Measurements from ENCODE around the gene VEPH1.
"Not testable (repeated sequence)": the region's sequence is repeated elsewhere in the genome, so short reads cannot be mapped to it uniquely, and the experiment has no call there.

The VEPH1 gene

DNA sequence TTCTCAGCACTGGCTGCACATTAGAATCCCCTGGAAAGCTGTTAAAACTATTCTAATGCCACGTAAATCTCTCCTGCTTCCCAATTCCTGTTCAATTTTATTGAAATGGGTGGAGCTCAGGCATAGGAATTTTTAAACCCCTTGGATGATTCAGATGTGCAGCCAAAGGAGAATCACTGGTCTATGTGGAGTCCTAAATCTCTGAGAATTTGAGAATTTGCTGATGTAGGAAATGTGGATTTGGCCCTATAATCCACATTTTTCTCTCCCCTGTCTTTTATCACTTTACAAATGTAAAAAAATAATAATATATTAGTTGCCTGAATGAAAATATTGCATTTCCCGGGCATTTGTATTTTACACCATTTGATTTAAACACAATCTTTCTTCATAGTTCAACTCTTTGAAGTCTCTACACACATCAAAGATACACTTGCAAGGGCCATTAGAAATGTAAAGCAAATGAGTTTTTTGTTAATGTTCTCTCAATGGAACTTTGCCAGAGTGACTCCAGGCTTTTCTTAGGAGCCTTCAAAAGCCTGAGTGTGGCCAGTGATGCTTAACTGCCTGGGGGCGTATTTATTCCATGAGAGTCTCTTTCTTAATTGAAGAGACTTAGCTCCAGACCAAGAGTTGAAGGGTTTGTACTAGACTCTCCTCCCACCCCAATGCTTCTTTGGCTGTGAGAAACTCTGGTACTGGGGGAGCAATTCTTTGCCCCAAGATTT, 115.3 kb downstream of the VEPH1 start:
- no peak for DNase-seq (ENCODE audit: low read depth)

DNA sequence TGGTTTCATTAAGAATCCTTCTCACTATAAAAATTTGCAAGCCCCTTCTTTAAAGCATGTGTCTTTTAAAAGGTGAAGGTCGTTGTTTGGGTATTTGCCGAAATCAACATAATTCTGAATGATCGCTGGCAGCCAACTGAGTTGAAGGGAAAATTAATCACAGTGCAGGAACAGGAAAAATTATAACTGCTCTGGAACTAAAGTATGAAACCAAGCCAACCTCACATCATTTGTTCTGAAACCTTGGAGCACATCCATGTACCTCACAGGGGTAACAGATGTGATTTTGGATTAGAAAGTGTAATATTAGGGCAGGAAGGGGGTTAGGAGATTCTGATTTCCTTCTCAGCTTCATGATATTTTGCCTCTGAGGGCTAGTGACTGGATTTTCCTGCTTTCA, 118.7 kb downstream of the VEPH1 start:
- DNase-seq (ENCODE audit: low read depth) = no peak

DNA sequence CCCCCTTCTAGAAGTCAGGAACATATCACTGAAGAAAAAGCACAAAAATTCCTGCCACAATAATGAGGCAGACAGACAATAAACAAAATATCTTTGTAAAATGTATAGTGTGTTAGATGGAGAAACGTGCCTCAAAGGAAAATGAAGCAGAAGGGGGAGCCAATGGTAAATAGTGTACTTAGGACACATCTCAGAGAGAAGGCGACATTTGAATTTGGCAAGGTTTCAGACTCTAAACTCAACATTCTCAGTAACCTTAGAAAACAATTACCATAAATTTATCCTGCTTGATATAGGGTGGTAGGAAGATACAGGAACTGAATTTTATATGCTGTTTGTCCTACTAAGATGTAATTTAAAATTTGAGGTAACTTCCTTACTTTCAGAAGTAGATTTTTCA, 119.2 kb downstream of the VEPH1 start:
- no peak for DNase-seq (ENCODE audit: low read depth)

DNA sequence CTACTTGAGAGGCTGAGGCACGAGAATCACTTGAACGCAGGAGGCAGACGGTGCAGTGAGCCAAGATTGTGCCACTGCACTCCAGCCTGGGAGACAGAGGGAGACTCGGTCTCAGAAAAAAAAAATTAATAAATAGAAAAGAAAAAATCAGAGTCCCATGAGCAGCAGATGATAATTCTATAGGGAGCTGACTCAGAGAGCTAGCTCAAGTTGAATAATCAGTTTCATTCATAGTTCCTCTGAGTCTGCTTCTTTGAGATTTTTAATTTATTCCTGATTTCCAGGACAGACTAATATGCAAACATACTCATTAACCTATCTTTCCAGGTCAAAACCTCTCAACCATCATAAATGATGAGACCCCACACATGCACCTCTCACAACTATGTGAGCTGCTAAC, 121.6 kb downstream of the VEPH1 start:
- DNase-seq (ENCODE audit: low read depth) = no peak

- DNase-seq (ENCODE audit: low read depth) = no peak
Observed at GRCh38 chr3:157379525-157380140, 123.6 kb downstream of the VEPH1 start.

- DNase-seq (ENCODE audit: low read depth) = no peak
Observed at GRCh38 chr3:157376603-157377300, 126.5 kb downstream of the VEPH1 start.

- DNase-seq (ENCODE audit: low read depth) = no peak
Observed at GRCh38 chr3:157375342-157375986, 127.8 kb downstream of the VEPH1 start.

DNA sequence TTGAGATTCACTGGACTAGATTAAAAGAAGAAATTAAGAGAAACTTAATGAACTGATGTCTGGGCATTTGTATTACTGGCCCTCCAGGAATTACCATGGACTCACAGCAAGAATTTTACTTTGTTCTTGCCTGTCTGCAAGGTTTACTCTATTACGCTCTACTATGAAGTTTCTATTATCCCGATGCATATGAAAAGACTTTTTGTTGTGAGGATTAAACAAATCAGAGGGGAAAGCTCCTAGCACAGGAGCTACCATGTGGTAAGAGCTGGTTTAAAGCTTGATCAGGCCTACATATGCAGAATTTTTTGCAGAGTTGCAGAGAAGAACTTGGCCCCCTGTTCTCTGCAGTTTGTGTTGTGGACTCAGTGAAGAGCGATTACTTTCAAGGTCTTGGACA, 128.3 kb downstream of the VEPH1 start:
- DNase-seq (ENCODE audit: low read depth) = no peak

GRCh38 chr3:157373783-157374182, 129.4 kb downstream of the VEPH1 start:
- DNase-seq (ENCODE audit: low read depth) = no peak

GRCh38 chr3:157370867-157371266, 132.3 kb downstream of the VEPH1 start:
- DNase-seq (ENCODE audit: low read depth) = no peak

GRCh38 chr3:157369727-157370421, 133.3 kb downstream of the VEPH1 start:
- DNase-seq (ENCODE audit: low read depth) = peak; percentile 38

GRCh38 chr3:157368171-157368570, 135.0 kb downstream of the VEPH1 start:
- no peak for DNase-seq (ENCODE audit: low read depth)

DNA sequence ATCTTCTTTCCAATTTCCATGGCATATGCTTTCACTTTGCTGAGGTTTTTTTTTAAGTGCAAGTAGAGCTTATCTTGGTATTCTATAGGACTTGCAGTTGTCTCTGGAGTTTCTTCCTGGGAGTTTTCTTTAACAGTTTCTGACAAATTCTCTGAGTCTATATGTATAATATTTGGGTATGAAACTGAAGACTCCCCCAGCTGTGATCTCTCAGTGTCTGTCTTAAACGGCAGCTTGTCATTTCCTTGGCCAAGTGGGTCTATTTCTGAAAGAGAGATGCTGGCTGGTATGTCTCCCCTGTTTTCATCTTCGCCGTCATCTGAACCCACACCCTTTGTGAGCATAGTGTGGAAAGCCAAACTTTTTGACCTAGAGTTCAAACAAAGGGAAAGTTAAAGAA, 139.8 kb downstream of the VEPH1 start:
- DNase-seq (ENCODE audit: low read depth) = no peak

- no peak for DNase-seq (ENCODE audit: low read depth)
Observed at GRCh38 chr3:157362348-157362747, 140.9 kb downstream of the VEPH1 start.

DNA sequence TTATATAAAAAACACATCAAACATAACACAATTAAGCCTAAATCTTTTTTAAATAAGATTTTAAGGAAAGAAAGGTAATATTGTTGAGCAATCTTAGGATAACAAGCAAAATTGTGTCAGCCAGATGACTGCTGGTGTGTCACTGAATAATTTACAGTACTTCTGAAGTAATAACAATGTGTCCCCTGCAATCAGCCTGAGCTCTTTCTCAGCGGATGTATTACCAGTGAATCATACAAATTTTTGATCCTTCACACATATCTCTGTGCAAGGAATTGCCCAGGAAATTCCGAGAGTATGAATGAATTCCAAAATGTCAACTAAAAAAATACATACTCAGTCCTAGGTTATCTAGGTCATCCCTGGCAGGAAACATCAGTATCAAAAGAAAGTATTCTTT, 143.2 kb downstream of the VEPH1 start:
- peak; percentile 59 for DNase-seq (ENCODE audit: low read depth)

GRCh38 chr3:157356541-157356940, 146.7 kb downstream of the VEPH1 start:
- DNase-seq (ENCODE audit: low read depth) = no peak

DNA sequence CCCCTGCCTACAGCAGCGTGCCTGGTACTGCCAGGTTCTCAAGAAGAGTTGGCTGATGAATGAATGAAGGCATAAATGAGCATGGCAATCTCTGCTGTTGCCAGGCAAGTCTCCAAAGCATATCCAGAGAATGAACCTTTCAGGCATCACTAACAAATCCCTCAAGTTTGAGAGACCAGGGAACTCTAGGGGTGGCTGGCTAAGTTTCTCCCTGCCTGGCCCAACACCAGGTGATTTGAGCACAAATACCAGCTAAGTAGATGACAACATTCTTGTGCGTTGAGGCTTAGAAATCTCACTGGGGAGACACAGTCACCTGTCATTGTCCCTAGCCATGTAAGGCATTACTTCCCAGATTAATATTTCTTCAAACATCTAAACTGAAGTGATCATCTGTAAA, 147.9 kb downstream of the VEPH1 start:
- DNase-seq (ENCODE audit: low read depth) = no peak

DNA sequence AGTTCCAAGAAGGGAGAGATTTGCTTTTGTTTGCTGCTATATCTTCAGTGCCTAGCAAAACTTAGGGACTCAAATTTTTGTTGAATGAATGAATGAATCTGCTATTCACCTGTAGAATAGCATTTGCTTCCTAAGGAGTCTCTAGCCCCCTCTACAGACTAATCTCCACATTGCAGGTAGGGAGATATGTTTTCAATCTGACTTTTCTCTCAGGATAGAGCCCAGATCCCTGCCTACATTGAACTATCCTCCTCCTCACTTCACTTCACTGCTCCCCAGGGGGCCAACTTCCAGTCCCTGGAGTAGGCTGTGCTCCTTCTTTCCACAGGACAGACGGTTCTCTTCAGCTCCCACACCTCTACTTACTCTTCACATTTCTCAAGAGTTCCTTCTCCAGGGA, 148.5 kb downstream of the VEPH1 start:
- no peak for DNase-seq (ENCODE audit: low read depth)

DNA sequence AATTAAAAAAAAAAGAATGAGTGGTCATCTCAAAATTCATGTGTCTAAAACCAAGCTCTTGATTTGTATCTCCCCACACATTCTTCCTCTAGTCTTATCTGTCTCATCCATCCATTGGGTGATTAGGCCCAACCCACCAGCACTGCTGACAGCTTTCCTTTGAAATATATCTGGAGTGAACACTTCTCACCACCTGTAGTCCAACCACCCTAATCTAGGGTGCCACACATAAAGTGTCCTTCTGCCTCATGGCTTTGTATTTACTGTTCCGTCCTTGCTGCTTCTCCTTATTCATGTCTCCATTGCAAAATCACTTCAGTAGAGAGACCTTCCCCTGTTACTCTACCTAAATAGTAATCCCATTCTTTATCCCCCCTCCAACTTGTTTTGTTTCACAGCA, 149.0 kb downstream of the VEPH1 start:
- DNase-seq (ENCODE audit: low read depth) = no peak

DNA sequence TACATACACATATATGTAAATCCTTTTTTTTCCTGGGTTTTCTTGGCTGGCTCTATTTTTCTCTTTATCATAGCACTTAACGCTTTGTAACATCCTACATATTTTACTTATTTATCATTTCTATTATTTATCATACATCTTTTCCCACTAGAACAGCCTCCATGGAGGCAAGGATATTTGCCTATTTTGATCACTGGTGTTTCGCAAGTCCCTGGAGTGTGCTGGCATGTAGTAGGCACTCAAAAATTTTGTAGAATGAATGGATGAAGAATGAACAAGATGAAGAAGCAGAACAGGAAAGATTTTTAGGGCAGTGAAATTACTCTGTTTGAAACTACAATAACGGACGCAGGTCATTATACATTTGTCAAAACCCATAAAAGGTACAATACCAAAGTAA, 149.6 kb downstream of the VEPH1 start:
- no peak for DNase-seq (ENCODE audit: low read depth)

DNA sequence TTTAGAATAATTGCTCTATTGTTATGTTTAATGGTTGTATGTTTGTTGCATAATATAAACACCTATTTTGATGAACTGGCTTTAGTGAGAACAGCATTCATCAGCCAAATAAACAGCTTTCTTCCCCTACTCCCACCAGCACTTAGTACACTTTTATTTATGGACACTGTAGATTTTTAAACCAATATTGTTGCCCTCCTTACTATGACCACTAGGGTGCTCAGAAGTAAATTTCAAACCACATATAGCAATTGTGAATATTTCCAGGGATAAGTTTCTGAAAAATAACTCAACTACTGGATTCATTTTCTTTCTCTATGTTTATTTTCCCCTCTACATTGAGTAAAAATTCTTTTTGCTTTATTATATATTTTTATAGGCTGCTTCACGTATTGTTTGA, 151.2 kb downstream of the VEPH1 start:
- no peak for DNase-seq (ENCODE audit: low read depth)

DNA sequence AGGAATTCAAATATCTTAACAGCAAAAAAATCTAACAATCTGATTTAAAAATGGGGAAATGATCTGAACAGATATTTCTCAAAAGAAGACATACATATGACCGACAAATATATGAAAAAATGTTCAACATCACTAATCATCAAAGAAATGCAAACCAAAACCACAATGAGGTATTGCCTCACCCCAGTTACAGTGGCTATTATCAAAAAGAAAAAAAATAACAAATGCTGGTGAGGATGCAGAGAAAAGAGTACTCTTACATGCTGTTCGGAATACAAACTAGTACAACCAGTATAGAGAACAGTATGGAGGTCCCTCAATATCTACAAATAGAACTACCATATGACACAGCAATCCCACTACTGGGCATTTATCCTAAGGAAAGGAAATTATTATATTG, 152.6 kb downstream of the VEPH1 start:
- not testable (repeated sequence) for DNase-seq (ENCODE audit: low read depth)

Measured in stromal cell of bone marrow (primary cell).